ENCODE results near the gene ERGIC2.

Gene ERGIC2

GRCh38 chr12:29317556-29318363 lies 63.2 kb downstream of the ERGIC2 start:
- H3K9me3 Mint-ChIP-seq: peaks cover 8% of the 10 kb centered on the region
- no peaks in the 10 kb centered on the region for H3K27me3 Mint-ChIP-seq (ENCODE audit: low read depth, poor library complexity)
- H3K27ac Mint-ChIP-seq: no peak overlapping the region
- H3K4me3 Mint-ChIP-seq: no peak overlapping the region
- peaks cover 22% of the 10 kb centered on the region for H3K36me3 Mint-ChIP-seq (ENCODE audit: low read depth)
- no peaks in the 10 kb centered on the region for H3K4me1 Mint-ChIP-seq
- peak; percentile 53 for TF ChIP-seq CTCF (IDR thresholded peaks at IDR 0.05)
- peak; percentile 9 for DNase-seq

GRCh38 chr12:29316752-29317151 lies 64.2 kb downstream of the ERGIC2 start:
- H3K27ac Mint-ChIP-seq: peak overlapping the region; percentile 14
- DNase-seq: no peak

GRCh38 chr12:29314416-29314815 lies 66.6 kb downstream of the ERGIC2 start:
- Mint-ChIP-seq H3K4me1 (no peaks in the 10 kb centered on the region), H3K4me3 (no peak overlapping the region), H3K9me3 (no peaks in the 10 kb centered on the region), H3K27ac (no peak overlapping the region), H3K36me3 (ENCODE audit: low read depth) (no peaks in the 10 kb centered on the region), H3K27me3 (ENCODE audit: low read depth, poor library complexity) (no peaks in the 10 kb centered on the region)
- TF ChIP-seq CTCF (IDR thresholded peaks at IDR 0.05): no peak
- no peak for DNase-seq

More at GRCh38 chr12:29316752-29317151, 64.2 kb downstream of the ERGIC2 start:
- Mint-ChIP-seq H3K36me3 (ENCODE audit: low read depth) (peaks cover 12% of the 10 kb centered on the region), H3K27me3 (ENCODE audit: low read depth, poor library complexity) (no peaks in the 10 kb centered on the region), H3K4me3 (no peak overlapping the region), H3K4me1 (no peaks in the 10 kb centered on the region), H3K9me3 (no peaks in the 10 kb centered on the region)
- no peak for TF ChIP-seq CTCF (IDR thresholded peaks at IDR 0.05)

GRCh38 chr12:29310899-29311298 lies 70.1 kb downstream of the ERGIC2 start:
- Mint-ChIP-seq H3K4me3 (no peak overlapping the region), H3K27me3 (ENCODE audit: low read depth, poor library complexity) (no peaks in the 10 kb centered on the region), H3K27ac (no peak overlapping the region), H3K4me1 (no peaks in the 10 kb centered on the region), H3K36me3 (ENCODE audit: low read depth) (no peaks in the 10 kb centered on the region), H3K9me3 (no peaks in the 10 kb centered on the region)
- no peak for DNase-seq
- TF ChIP-seq CTCF (IDR thresholded peaks at IDR 0.05): no peak

GRCh38 chr12:29309320-29309902 lies 71.6 kb downstream of the ERGIC2 start:
- H3K9me3 Mint-ChIP-seq: no peaks in the 10 kb centered on the region
- H3K27ac Mint-ChIP-seq: no peak overlapping the region
- no peak for DNase-seq
- no peaks in the 10 kb centered on the region for H3K27me3 Mint-ChIP-seq (ENCODE audit: low read depth, poor library complexity)
- H3K4me1 Mint-ChIP-seq: no peaks in the 10 kb centered on the region
- no peak overlapping the region for H3K4me3 Mint-ChIP-seq
- peak; percentile 44 for TF ChIP-seq CTCF (IDR thresholded peaks at IDR 0.05)
- H3K36me3 Mint-ChIP-seq (ENCODE audit: low read depth): no peaks in the 10 kb centered on the region

Data from nephron progenitor cell (in vitro differentiated cells).